LHCN-M2 (cell line): ENCODE results near the gene NAT16. TPM values are rescaled to one million over a fixed set of nuclear protein-coding genes. Genes with fewer than 3 reads are reported as not detected.
A peak's percentile ranks its signal among the peaks of the same experiment; 100 is the strongest.
"Not testable (repeated sequence)": the region's sequence is repeated elsewhere in the genome, so short reads cannot be mapped to it uniquely, and the experiment has no call there.

ENCODE experiments used
- DNase-seq: peaks from one replicate; pipeline ENCODE4 v3.0.0-alpha.2; 2012; ENCODE audit warnings: low read depth
- total RNA-seq: library from RNA; depleted of rRNA; stranded (reverse); fragments of >200 nt; gene quantifications from 2 replicates; pipeline ENCODE4 v1.2.3, GENCODE V29; 2014

The NAT16 gene
- total RNA-seq, 1 experiment from 2014 or later = not detected

GRCh38 chr7:101202603-101202918, 22.5 kb upstream of the NAT16 start:
- DNase-seq = no peak

DNA sequence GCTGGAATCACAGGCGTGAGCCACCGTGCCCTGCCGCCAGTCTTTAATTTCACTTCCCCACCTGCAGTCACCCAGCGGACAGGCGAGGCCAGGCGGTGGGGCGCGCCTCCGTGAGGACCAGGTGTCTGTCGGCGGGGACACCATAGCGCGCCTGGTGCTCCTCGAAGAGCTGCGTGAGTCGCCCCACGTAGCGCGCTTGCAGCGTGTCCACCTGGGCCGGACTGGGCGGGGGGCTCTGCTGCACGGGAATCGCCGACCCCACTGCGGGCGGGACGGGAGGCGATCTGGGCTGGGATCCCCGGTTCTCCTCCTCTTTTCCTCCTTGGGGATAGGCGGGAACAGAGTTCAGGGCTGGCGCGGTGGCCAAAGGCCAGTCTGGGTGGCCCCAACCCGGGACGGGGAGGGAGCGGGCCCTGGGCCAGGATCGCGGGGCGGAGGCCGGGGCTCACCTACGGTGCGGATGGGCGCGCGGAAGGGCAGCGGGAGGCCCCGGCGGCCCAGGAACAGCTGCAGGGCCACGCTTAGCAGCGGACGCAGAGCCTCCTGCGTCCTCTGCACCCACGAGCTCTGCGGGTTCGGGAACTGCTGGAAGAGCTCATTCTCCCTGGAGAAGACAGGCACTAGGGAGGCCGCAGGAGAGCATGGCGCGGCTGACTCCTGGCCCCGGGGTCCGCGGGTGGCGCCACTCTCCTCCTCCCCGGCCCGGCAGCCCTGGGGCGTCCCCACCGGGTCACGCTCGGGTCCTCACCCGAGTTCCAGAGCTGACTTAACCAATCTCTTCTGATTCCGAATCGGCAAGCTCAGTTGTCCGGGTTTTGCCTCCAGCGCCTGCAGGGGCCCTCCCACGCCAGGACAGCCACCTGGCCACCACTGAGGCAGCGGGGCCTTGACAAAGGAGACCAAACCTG, 21.9 kb upstream of the NAT16 start:
- no peak for DNase-seq

GRCh38 chr7:101200862-101201599, 20.9 kb upstream of the NAT16 start, which contains the start of gene MOGAT3:
Gene MOGAT3, minus strand, starts transcription at chr7:101201036. Its CDS starts 182 bp downstream, at chr7:101200854.
- DNase-seq = no peak

GRCh38 chr7:101200504-101200861, 20.4 kb upstream of the NAT16 start:
- no peak for DNase-seq

- not testable (repeated sequence) for DNase-seq
Observed at GRCh38 chr7:101199522-101199921, 19.4 kb upstream of the NAT16 start.

DNA sequence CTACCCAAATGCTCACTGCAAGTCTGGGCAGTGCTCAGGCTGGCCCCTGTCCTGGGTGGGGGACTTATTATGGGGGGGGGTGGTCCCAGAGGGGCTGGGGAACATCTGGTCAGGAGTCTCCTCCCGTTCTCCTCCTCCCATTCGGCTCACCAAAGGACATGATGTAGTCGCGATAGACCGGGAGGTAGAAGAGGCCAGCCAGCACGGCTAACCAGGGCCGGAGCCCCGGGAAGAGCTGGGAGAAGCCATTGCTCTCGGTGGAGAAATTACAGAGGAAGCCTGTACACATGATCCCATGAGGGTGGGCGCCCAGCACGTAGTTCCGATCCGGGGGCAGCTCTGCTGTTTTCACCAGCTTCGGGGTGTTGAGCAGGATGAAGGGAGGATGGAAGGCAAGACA, 18.4 kb upstream of the NAT16 start:
- DNase-seq = no peak

GRCh38 chr7:101197991-101198390, 17.9 kb upstream of the NAT16 start:
- no peak for DNase-seq

DNA sequence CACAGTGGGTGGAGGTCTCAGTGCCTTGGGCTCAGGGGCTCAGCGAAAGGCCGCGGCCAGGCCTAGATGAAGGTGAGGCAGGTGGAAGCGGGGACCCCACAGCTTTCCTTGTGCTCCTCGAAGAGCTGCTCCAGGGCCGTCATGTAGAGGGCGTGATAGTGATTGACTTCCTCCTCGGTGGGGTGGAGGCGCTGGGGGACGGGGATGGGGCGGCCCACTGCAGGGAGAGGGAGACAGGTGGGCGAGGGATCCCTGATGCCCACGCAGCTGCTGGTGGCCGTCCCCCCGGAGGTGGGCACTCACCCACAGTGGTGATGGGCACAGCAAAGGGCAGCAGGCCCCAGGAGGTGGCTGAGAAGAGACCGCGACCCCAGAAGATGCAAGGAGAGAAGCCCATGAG, 15.8 kb upstream of the NAT16 start:
- DNase-seq = no peak

DNA sequence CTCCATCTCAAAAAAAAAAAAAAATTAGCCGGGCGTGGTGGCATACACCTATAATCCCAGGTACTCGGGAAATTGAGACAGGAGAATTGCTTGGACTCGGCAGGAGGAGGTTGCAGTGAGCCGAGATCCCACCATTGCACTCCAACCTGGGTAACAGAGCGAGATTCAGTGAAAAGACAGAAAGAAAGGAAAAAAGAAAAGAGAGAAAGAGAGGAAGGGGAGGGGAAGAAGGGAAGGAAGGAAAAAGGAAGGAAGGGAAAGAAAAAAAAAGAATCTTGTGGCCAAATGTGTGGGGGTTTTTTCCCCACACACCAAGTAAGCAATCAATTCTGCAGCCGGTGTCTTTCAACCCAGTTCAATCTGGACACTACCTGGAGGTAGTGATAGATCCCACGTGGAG, 9.0 kb upstream of the NAT16 start:
- no peak for DNase-seq

GRCh38 chr7:101186844-101187428, 6.8 kb upstream of the NAT16 start:
- DNase-seq = no peak

- no peak for DNase-seq
Observed at GRCh38 chr7:101186194-101186593, 6.1 kb upstream of the NAT16 start.

GRCh38 chr7:101185258-101185839, 5.3 kb upstream of the NAT16 start:
- DNase-seq = peak; percentile 74

DNA sequence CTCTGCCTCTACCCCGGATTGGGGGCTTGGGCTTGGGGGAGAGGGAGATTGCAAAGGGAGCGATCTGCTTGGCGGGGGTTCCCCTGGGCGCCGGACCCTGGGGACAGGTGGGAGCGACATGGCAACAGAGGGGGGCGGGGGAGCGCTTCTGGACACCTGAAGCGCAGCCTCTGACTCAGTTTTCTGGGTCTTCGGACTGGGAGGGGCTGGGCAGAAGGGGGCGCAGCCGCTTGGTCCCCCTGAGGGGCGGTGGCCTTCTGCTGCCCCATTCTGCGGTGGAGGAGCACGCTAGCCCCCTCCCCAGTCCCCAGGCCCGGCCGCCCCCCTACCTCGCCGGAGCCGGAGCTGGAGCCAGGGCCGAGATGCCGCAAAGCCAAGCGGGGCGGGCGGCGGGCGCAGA, 380 bp downstream of the NAT16 start:
- DNase-seq = no peak

DNA sequence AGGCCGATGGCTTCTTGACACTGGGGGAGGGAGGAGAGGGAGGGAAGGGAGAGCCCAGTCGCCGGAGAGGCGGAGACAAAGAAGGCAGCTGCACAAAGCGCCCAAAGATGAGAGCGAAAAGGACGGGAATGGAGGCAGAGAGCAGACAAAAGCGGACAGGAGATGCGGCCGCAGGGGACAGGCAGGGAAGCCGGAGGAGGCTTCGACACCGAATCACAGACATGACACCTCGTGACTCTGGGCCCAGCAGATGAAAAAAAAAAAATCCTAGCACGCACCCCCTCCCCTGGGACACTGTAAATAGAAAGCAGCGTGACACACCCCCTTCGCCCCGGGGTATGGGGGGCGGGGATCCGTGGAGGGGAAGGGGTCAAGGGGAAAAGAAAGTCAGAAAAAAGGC, 976 bp downstream of the NAT16 start:
- DNase-seq = no peak

DNA sequence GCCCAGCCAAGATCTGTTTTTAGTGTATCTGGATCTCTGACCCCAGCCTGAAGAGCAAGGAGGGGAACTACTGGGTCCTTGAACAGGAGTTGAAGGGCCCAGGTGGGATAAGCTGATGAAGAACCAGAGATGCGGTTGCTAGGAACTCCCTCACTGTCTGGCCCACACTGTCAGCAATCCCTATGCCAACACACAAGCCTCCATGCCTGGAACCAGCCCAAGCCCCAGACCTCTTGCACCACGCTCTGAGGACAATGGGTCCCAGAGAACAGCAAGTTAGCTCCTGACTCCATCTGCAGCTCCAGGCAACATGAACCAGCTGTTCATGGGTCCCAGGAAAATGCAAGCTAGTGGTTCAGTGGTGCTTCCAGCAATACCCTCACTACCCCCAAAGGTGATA, 2.4 kb downstream of the NAT16 start:
- no peak for DNase-seq

DNA sequence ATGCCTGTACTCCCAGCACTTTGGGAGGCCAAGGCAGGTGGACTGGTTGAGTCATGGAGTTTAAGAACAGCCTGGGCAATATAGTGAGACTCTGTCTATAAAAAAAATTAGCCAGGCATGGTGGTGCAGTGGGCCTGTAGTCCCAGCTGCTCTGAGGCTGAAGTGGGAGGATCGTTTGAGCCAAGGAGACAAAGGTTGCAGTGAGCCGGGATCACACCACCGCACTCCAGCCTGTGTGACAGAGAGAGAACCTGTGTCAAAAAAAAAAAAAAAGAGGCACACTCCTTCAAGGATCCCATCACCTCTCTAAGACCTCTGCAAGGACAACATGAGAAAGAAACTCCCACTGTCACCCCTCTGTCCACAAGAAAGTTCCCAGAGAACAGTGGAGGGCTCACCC, 4.4 kb downstream of the NAT16 start:
- DNase-seq = no peak

DNA sequence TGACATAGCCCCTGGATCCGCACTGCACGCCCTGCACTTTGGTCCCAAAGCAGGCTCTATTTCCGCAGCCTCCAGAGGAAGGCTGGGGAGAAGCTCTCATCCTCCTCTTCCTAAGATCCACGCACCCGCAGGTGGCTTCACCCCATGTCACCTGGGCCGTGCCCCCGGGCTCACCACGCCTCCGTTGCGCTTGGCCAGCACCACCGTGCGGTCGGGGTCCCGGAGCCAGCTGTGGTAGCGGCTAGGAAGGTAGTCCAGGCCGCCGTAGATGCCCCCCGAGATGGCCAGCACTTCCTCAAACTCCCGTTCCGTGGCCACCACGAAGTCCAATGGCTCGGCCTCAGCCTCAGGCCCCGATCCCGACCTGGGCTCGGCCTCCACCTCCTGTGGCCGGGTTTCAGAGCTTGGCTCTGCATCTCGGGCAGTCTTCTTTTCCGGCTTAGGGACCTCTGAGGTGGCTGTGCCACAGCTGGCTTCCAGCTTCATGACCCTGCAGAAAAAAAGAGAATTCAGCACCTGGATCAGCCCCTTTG, 5.7 kb downstream of the NAT16 start:
- DNase-seq = no peak

DNA sequence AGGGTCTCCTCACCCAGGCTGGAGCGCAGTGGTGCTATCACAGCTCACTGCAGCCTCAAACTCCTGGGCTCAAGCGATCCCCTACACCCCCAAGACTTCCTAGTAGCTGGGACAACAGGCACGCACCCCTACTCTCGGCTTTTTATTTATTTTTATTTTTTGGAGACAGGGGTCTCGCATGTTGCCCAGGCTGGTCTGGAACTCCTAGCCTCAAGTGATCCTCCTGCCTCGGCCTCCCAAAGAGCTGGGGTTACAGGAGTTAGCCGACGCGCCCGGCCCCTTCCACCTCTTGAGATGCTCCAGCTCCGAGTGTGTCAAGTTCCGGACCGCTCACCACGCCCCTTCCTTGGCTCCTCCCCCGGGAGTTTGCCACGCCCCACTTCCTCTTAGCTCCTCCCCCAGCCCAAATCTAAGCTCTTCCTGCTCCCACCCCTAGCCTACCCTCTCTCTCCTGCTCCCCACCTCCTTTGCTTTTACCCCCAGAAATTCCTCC, 6.3 kb downstream of the NAT16 start:
- peak; percentile 64 for DNase-seq

GRCh38 chr7:101172854-101173751, 7.0 kb downstream of the NAT16 start:
- DNase-seq = peak; percentile 81

GRCh38 chr7:101172005-101172853, 7.9 kb downstream of the NAT16 start:
- no peak for DNase-seq
